GM12878 (cell line): ENCODE data around the gene UNKL.

Source experiments
- CHD2 ChIP-seq: IDR thresholded peaks from 2 replicates; pipeline ENCODE4 v1.6.1; 2011; ENCODE audit warnings: low read depth, low read length, improper control_type of control experiment, borderline replicate concordance
- EGR1 ChIP-seq, 2 experiments: IDR thresholded peaks; 1 replicate in 1 of 2; 2 replicates in 1 of 2; pipeline ENCODE4 v1.6.1; 2011 to 2012; ENCODE audit warnings: low read depth in 2 of 2, low read length in 2 of 2, borderline replicate concordance in 1 of 2, mild to moderate bottlenecking in 1 of 2, moderate library complexity in 1 of 2
- EZH2 ChIP-seq: IDR thresholded peaks from 2 replicates; pipeline ENCODE4 v1.6.1; 2012; ENCODE audit warnings: low read depth, mild to moderate bottlenecking, control low read depth, inconsistent platforms, low read length, borderline replicate concordance; ENCODE audit not compliant: control insufficient read depth
- JUNB ChIP-seq: IDR thresholded peaks from 2 replicates; pipeline ENCODE4 v1.6.1; 2016; ENCODE audit warnings: antibody characterized with exemption, mild to moderate bottlenecking
- MYC ChIP-seq: IDR thresholded peaks from 2 replicates; pipeline ENCODE4 v1.6.1; 2011; ENCODE audit warnings: mild to moderate bottlenecking, low read length, moderate library complexity, inconsistent platforms; ENCODE audit not compliant: insufficient read depth, insufficient replicate concordance, insufficient read length, severe bottlenecking
- TF ChIP-seq, protein P1 (sequence below): IDR thresholded peaks from 2 replicates; pipeline ENCODE4 v1.6.1; 2012; ENCODE audit warnings: low read length, inconsistent platforms
- TF ChIP-seq, protein P2 (sequence below): IDR thresholded peaks from 2 replicates; pipeline ENCODE4 v1.6.1; 2011; ENCODE audit warnings: borderline replicate concordance, low read depth, mild to moderate bottlenecking, moderate library complexity, low read length; ENCODE audit not compliant: insufficient read depth, poor library complexity, severe bottlenecking

DNA sequence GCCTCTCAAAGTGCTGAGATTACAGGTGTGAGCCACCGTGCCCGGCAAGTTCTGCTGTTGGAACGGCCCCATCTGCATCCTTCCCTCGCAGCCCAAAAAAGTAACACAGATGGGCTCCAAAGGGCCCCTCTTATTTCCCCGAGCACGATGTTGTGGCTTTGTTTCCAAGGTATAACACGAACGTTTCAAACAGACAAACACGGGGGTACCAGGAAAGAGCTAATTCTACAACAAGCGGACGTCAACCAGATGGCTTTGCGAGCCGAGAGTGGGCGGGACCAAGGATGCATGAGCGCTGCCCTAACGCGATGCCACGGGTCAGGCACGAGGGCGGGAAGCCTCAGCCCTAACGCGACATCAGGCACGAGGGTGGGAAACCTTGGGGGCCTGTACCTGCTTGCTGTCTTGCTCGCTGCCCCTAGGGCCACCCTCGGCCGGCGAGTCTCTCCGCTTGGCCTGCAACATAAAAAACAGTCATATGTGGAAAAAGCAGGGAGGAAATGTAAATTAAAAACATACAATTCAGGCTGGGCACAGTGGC, 24.2 kb downstream of the UNKL start:
- TF ChIP-seq EZH2 (no peak), EGR1 (IDR thresholded peaks at IDR 0.05; ENCODE audit: borderline replicate concordance in 1 of 2, low read depth in 2 of 2, low read length in 2 of 2) (no peak), MYC (no peak), JUNB (no peak), CHD2 (no peak)
- TF ChIP-seq, protein P1, sequence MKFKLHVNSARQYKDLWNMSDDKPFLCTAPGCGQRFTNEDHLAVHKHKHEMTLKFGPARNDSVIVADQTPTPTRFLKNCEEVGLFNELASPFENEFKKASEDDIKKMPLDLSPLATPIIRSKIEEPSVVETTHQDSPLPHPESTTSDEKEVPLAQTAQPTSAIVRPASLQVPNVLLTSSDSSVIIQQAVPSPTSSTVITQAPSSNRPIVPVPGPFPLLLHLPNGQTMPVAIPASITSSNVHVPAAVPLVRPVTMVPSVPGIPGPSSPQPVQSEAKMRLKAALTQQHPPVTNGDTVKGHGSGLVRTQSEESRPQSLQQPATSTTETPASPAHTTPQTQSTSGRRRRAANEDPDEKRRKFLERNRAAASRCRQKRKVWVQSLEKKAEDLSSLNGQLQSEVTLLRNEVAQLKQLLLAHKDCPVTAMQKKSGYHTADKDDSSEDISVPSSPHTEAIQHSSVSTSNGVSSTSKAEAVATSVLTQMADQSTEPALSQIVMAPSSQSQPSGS = no peak
- TF ChIP-seq, protein P2, sequence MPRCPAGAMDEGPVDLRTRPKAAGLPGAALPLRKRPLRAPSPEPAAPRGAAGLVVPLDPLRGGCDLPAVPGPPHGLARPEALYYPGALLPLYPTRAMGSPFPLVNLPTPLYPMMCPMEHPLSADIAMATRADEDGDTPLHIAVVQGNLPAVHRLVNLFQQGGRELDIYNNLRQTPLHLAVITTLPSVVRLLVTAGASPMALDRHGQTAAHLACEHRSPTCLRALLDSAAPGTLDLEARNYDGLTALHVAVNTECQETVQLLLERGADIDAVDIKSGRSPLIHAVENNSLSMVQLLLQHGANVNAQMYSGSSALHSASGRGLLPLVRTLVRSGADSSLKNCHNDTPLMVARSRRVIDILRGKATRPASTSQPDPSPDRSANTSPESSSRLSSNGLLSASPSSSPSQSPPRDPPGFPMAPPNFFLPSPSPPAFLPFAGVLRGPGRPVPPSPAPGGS = no peak
